ENCODE measurements around the gene STON1. TPM values are rescaled to one million over a fixed set of nuclear protein-coding genes. Genes with fewer than 3 reads are reported as not detected.

STON1 gene
- total and polyA plus RNA-seq, 2 of the 8 experiments (the other 6 are each of a cell fraction or from before 2014, with no cell fraction given): 5.0 to 10.1 TPM

DNA sequence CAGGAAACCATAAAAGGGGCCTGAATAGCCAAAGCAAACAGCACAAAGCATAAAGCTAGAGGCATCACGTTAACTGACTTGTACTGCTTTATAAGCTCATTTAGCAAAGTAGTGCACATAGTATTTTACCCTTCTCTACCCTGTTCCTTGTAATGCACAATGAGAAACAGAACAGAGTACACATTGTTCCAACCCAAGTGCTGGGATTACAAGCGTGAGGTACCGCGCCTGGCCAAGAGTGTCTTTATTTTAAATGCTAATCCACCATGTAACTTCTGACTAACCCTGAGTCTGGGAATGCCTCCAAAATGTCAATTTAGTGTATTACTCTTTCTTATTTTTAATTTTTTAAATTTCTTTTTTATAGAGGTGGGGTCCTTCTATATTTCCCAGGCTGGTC is 46.4 kb upstream of the STON1 start:
- Histone ChIP-seq H3K14ac (ENCODE audit: insufficient read length) (no peak overlapping the region), H2BK20ac (ENCODE audit: low read length) (no peak overlapping the region), H3K27me3 (replicated peaks in 1 of 4; ENCODE audit: control insufficient read depth in 3 of 4, extremely low read depth in 1 of 4, insufficient read depth in 3 of 4, low read length in 3 of 4) (no peaks in the 10 kb centered on the region), H3K56ac (replicated peaks; ENCODE audit: insufficient read length, low read depth, low read length) (no peak overlapping the region), H2BK12ac (ENCODE audit: low read depth, low read length) (no peak overlapping the region), H2BK5ac (ENCODE audit: low read depth, low read length) (no peak overlapping the region), H2BK120ac (replicated peaks; ENCODE audit: low read depth, low read length) (no peak overlapping the region), H3K4ac (replicated peaks; ENCODE audit: insufficient read length, low read depth, low read length) (no peak overlapping the region), H2AK5ac (ENCODE audit: low read depth, low read length) (no peak overlapping the region), H3K4me3 (ENCODE audit: extremely low read depth in 1 of 4, insufficient read depth in 2 of 4, low read depth in 3 of 4, low read length in 4 of 4) (no peak overlapping the region), H3K18ac (ENCODE audit: extremely low read depth, low read length) (no peak overlapping the region), H3K23me2 (ENCODE audit: low read depth, low read length) (no peaks in the 10 kb centered on the region), H3K27ac (ENCODE audit: low read depth, low read length) (no peak overlapping the region), H3K4me2 (ENCODE audit: insufficient read depth in 1 of 2, low read depth in 2 of 2, low read length in 2 of 2) (no peak overlapping the region), H4K8ac (ENCODE audit: extremely low read depth, insufficient read depth, low read length) (no peak overlapping the region), H4K20me1 (replicated peaks in 1 of 2; ENCODE audit: control insufficient read depth in 1 of 2, insufficient read depth in 2 of 2, low read length in 2 of 2) (no peaks in the 10 kb centered on the region), H3K23ac (ENCODE audit: insufficient read length) (no peak overlapping the region), H3K36me3 (ENCODE audit: control insufficient read depth in 2 of 4, insufficient read depth in 4 of 4, low read length in 3 of 4) (peaks cover 0 to 26% (median 6%) of the 10 kb centered on the region in 4 experiments; a peak in 6 of 8 replicates), H3K79me1 (ENCODE audit: low read depth, low read length) (no peaks in the 10 kb centered on the region), H2BK15ac (ENCODE audit: low read length) (no peak overlapping the region), H2AFZ (ENCODE audit: low read length) (no peak overlapping the region), H3K79me2 (ENCODE audit: control insufficient read depth in 1 of 2, insufficient read depth in 2 of 2, low read length in 2 of 2) (no peaks in the 10 kb centered on the region), H3K9ac (replicated peaks in 1 of 4; ENCODE audit: extremely low read depth in 1 of 4, low read depth in 3 of 4, low read length in 3 of 4) (no peak overlapping the region), H3K4me1 (replicated peaks in 1 of 4; ENCODE audit: control insufficient read depth in 3 of 4, insufficient read depth in 4 of 4, low read length in 3 of 4) (no peaks in the 10 kb centered on the region), H4K5ac (ENCODE audit: insufficient read length, low read depth, low read length) (no peak overlapping the region), H3K9me3 (ENCODE audit: insufficient read depth in 2 of 2, low read depth in 1 of 2, low read length in 1 of 2) (no peaks in the 10 kb centered on the region), H4K91ac (replicated peaks; ENCODE audit: insufficient read length, low read length) (no peak overlapping the region)
- ChIA-PET POLR2A (ENCODE audit: partially characterized antibody) (no interaction called here), CTCF (ENCODE audit: partially characterized antibody) (interaction anchor here (1.0 kb wide), 1 partner anchor 10 kb away, joined by 3 read pairs; no protein-coding TSS in a partner anchor)
- DNase-seq (ENCODE audit: low read depth in 1 of 2, low spot score in 2 of 2) (no peak), FAIRE-seq (no peak)
- 90% methylated on average over 4 of the region's 4 CpGs; no CpG with 5 or more reads in 1 of the 2 experiments for WGBS, 2 experiments (ENCODE audit: extremely low coverage in 1 of 2, insufficient coverage in 1 of 2, insufficient read length in 1 of 2, insufficient replicate concordance in 2 of 2, low coverage in 1 of 2, low lambda C conversion rate in 2 of 2, missing lambda C conversion rate in 1 of 2)
- TF ChIP-seq PHF8 (conservative IDR thresholded peaks at IDR 0.05; ENCODE audit: low read depth, low read length) (no peak), CREB1 (IDR thresholded peaks at IDR 0.05) (no peak), NRF1 (IDR thresholded peaks at IDR 0.05; ENCODE audit: low read depth, low read length) (no peak), FOSL1 (IDR thresholded peaks at IDR 0.05; ENCODE audit: insufficient read depth, low read depth, low read length) (no peak), BCL11A (IDR thresholded peaks at IDR 0.05; ENCODE audit: low read depth in 2 of 2, low read length in 2 of 2) (no peak), CHD2 (IDR thresholded peaks at IDR 0.05; ENCODE audit: low read length) (no peak)
